ENCODE measurements around the gene NKPD1.
A peak's percentile ranks its signal among the peaks of the same experiment; 100 is the strongest.

NKPD1 gene

GRCh38 chr19:45160870-45161737 lies at the start of gene NKPD1:
Gene NKPD1 (minus strand): TSS chr19:45160982. CDS start chr19:45160150, 832 bp downstream.
- DNase-seq (ENCODE audit: low read depth), result no peak

- no peak for DNase-seq (ENCODE audit: low read depth)
Observed at GRCh38 chr19:45206328-45206727, 45.5 kb upstream of the NKPD1 start.

- no peak for DNase-seq (ENCODE audit: low read depth)
Observed at GRCh38 chr19:45205810-45206209, 45.0 kb upstream of the NKPD1 start.

- no peak for DNase-seq (ENCODE audit: low read depth)
Observed at GRCh38 chr19:45202637-45203036, 41.9 kb upstream of the NKPD1 start.

- peak; percentile 51 for DNase-seq (ENCODE audit: low read depth)
Observed at GRCh38 chr19:45200568-45200967, 39.8 kb upstream of the NKPD1 start.

GRCh38 chr19:45195764-45196163 lies 35.0 kb upstream of the NKPD1 start:
- no peak for DNase-seq (ENCODE audit: low read depth)

- no peak for DNase-seq (ENCODE audit: low read depth)
Observed at GRCh38 chr19:45191375-45191774, 30.6 kb upstream of the NKPD1 start.

GRCh38 chr19:45189971-45190370 lies 29.2 kb upstream of the NKPD1 start:
- DNase-seq (ENCODE audit: low read depth), result no peak

GRCh38 chr19:45187421-45188100 lies 26.8 kb upstream of the NKPD1 start:
- no peak for DNase-seq (ENCODE audit: low read depth)

- no peak for DNase-seq (ENCODE audit: low read depth)
Observed at GRCh38 chr19:45186509-45187334, 25.9 kb upstream of the NKPD1 start.

GRCh38 chr19:45184115-45184514 lies 23.3 kb upstream of the NKPD1 start:
- no peak for DNase-seq (ENCODE audit: low read depth)

GRCh38 chr19:45182758-45183157 lies 22.0 kb upstream of the NKPD1 start:
- DNase-seq (ENCODE audit: low read depth), result no peak

- no peak for DNase-seq (ENCODE audit: low read depth)
Observed at GRCh38 chr19:45180936-45181335, 20.2 kb upstream of the NKPD1 start.

GRCh38 chr19:45179892-45180370 lies 19.1 kb upstream of the NKPD1 start:
- DNase-seq (ENCODE audit: low read depth), result no peak

GRCh38 chr19:45179072-45179891 lies 18.5 kb upstream of the NKPD1 start:
- DNase-seq (ENCODE audit: low read depth), result no peak

- peak; percentile 100 for DNase-seq (ENCODE audit: low read depth)
Observed at GRCh38 chr19:45178262-45179071, 17.7 kb upstream of the NKPD1 start, which contains the start of gene BLOC1S3. Gene BLOC1S3 (plus strand): TSS chr19:45178784. CDS start chr19:45179297, 513 bp downstream.

- peak; percentile 78 for DNase-seq (ENCODE audit: low read depth)
Observed at GRCh38 chr19:45177817-45178261, 17.1 kb upstream of the NKPD1 start, which contains the start of gene TRAPPC6A. Gene TRAPPC6A (minus strand): TSS chr19:45178237. CDS start chr19:45178218, 19 bp downstream.

- DNase-seq (ENCODE audit: low read depth), result peak; percentile 68
Observed at GRCh38 chr19:45175515-45176345, 14.9 kb upstream of the NKPD1 start.

GRCh38 chr19:45173816-45174215 lies 13.0 kb upstream of the NKPD1 start:
- peak; percentile 97 for DNase-seq (ENCODE audit: low read depth)

Measured in amniotic epithelial cell (primary cell).